K562 (cell line): ENCODE results near the gene OSBPL10. TPM values are rescaled to one million over a fixed set of nuclear protein-coding genes. Genes with fewer than 3 reads are reported as not detected.

Experiments
- ATAC-seq: fragments of 200-7000 bp; cut with Tn5 transposase; 3 replicates; pipeline ENCODE4 v1.9.1; 2020; ENCODE audit warnings: moderate library complexity
- BruUV-seq: library from RNA; stranded (reverse); fragments of 400-500 nt; replicated peaks from 2 replicates; lab custom pipeline; 2021; lab: Mats Ljungman, UMichigan
- CTCF ChIA-PET: fragments of 300-600 bp; formaldehyde crosslinking; extraction: SDS; loops from one replicate; lab custom pipeline; 2021; ENCODE audit warnings: low intra/inter-chr PET ratio; lab: Yijun Ruan, JAX
- POLR2A ChIA-PET: fragments of 300-600, 350-650 bp; sonication (Branson Sonifier 250); formaldehyde crosslinking; extraction: SDS; loops from one replicate; lab custom pipeline; 2021; ENCODE audit warnings: antibody characterized with exemption, inconsistent platforms; lab: Yijun Ruan, JAX
- DNase-seq, 4 experiments: peaks; one replicate each; pipeline versions ENCODE4 v3.0.0 to v3.0.0-alpha.2; 2011 to 2018; ENCODE audit warnings: low spot score in 3 of 4, mixed read lengths in 3 of 4; ENCODE audit errors: extremely low read depth in 1 of 4
- FAIRE-seq: peaks from 2 replicates; lab custom pipeline; 2011; peaks lifted over from hg19 to GRCh38; lab: Jason Lieb, UNC
- H2AFZ ChIP-seq: 2 replicates; pipeline ENCODE4 v1.6.0; 2011; ENCODE audit warnings: low read depth, low read length, control low read depth, inconsistent platforms
- H3K27ac ChIP-seq: fragments of 200-600 bp; 3 replicates; pipeline ENCODE4 v1.8.0; 2011; ENCODE audit warnings: low read depth, mild to moderate bottlenecking, control low read depth, inconsistent platforms, low read length, moderate library complexity, mixed read lengths; ENCODE audit errors: extremely low read depth
- H3K27me3 ChIP-seq, 2 experiments: fragments of 300-600 bp in 1 of 2; 2 replicates in 1 of 2; 3 replicates in 1 of 2; pipeline versions ENCODE4 v1.6.0 to v1.8.0; 2011; ENCODE audit warnings: inconsistent platforms in 2 of 2, low read length in 2 of 2, mild to moderate bottlenecking in 1 of 2, mixed read lengths in 1 of 2, moderate library complexity in 1 of 2; ENCODE audit not compliant: control insufficient read depth in 2 of 2, insufficient read depth in 2 of 2
- H3K36me3 ChIP-seq: fragments of 300-600 bp; 3 replicates; pipeline ENCODE4 v1.8.0; 2011; ENCODE audit warnings: mild to moderate bottlenecking, low read length, inconsistent platforms; ENCODE audit not compliant: control insufficient read depth, insufficient read depth
- H3K4me1 ChIP-seq, 2 experiments: fragments of 200-600 bp in 1 of 2; replicated peaks in 1 of 2; 2 replicates in 1 of 2; 3 replicates in 1 of 2; pipeline versions ENCODE4 v1.5.1 to v1.8.0; 2011; ENCODE audit warnings: inconsistent platforms in 2 of 2, low read length in 2 of 2, mild to moderate bottlenecking in 1 of 2, mixed read lengths in 1 of 2, moderate library complexity in 1 of 2; ENCODE audit not compliant: control insufficient read depth in 2 of 2, insufficient read depth in 2 of 2
- H3K4me2 ChIP-seq: 2 replicates; pipeline ENCODE4 v1.6.1; 2011; ENCODE audit warnings: low read length, control low read depth, inconsistent platforms, mixed read lengths; ENCODE audit not compliant: insufficient read depth
- H3K4me3 ChIP-seq: fragments of 200-600 bp; sonication (generic), shearing (Covaris generic); 2 replicates; pipeline ENCODE4 v1.5.1; 2016; ENCODE audit warnings: control low read depth, inconsistent platforms
- H3K79me2 ChIP-seq: fragments of 200-600 bp; 3 replicates; pipeline ENCODE4 v1.8.0; 2011; ENCODE audit warnings: low read length, inconsistent platforms; ENCODE audit not compliant: control insufficient read depth, insufficient read depth
- H3K9ac ChIP-seq, 2 experiments: 2 replicates each; pipeline versions ENCODE4 v1.6.0 to v1.6.1; 2011; ENCODE audit warnings: low read depth in 2 of 2, low read length in 2 of 2, control low read depth in 1 of 2, inconsistent platforms in 1 of 2, mild to moderate bottlenecking in 1 of 2, mixed read lengths in 1 of 2; ENCODE audit not compliant: insufficient read depth in 1 of 2
- H3K9me1 ChIP-seq: one replicate; pipeline ENCODE4 v1.6.0; 2011; ENCODE audit warnings: inconsistent platforms, mild to moderate bottlenecking, low read length, moderate library complexity; ENCODE audit not compliant: control insufficient read depth, insufficient read depth
- H3K9me3 ChIP-seq: replicated peaks from 2 replicates; pipeline ENCODE4 v1.5.1; 2011; ENCODE audit warnings: low read depth, low read length, inconsistent platforms; ENCODE audit not compliant: control insufficient read depth, insufficient read depth
- H4K20me1 ChIP-seq: replicated peaks from 2 replicates; pipeline ENCODE4 v1.6.1; 2011; ENCODE audit warnings: low read length, inconsistent platforms, mixed read lengths; ENCODE audit not compliant: control insufficient read depth, insufficient read depth
- BACH1 ChIP-seq: fragments of 200-800 bp; sonication (Bioruptor generic); IDR thresholded peaks from 2 replicates; pipeline ENCODE4 v1.6.1; 2016; ENCODE audit warnings: missing genetic modification characterization, missing compliant biosample characterization
- BCL6 ChIP-seq: fragments of 250-450 bp; sonication (Bioruptor Pico); IDR thresholded peaks from 2 replicates; pipeline ENCODE4 v1.4.0; 2020
- BRCA1 ChIP-seq, 2 experiments: fragments of 450-650 bp in 1 of 2; sonication (generic) in 1 of 2; formaldehyde crosslinking in 1 of 2; IDR thresholded peaks; 2 replicates each; pipeline versions ENCODE4 v1.5.0 to v1.6.1; 2017 to 2020; ENCODE audit warnings: mild to moderate bottlenecking in 1 of 2, missing genetic modification reagents in 1 of 2
- C11orf30 ChIP-seq: fragments of 450-650 bp; IDR thresholded peaks from 2 replicates; pipeline ENCODE4 v1.6.1; 2016; ENCODE audit warnings: low read depth, mild to moderate bottlenecking
- CREB1 ChIP-seq, 2 experiments: sonication (generic) in 1 of 2; formaldehyde crosslinking in 1 of 2; IDR thresholded peaks; 2 replicates each; pipeline versions ENCODE4 v1.6.1 to v1.8.0; 2012 to 2022; ENCODE audit warnings: inconsistent platforms in 1 of 2, mild to moderate bottlenecking in 1 of 2, missing genetic modification reagents in 1 of 2, moderate library complexity in 1 of 2
- KDM2B ChIP-seq: fragments of 250-450 bp; sonication (Bioruptor Pico); IDR thresholded peaks from 2 replicates; pipeline ENCODE4 v1.8.0; 2021; ENCODE audit warnings: mild to moderate bottlenecking, moderate library complexity
- MED1 ChIP-seq: sonication (generic); formaldehyde crosslinking; IDR thresholded peaks from 2 replicates; pipeline ENCODE4 v1.8.1; 2023; ENCODE audit warnings: missing genetic modification reagents, borderline replicate concordance
- MTA2 ChIP-seq: fragments of 450-650 bp; IDR thresholded peaks from 2 replicates; pipeline ENCODE4 v1.6.1; 2016; ENCODE audit warnings: low read depth
- RBM15 ChIP-seq: fragments of 200-400 bp; formaldehyde crosslinking; IDR thresholded peaks from 2 replicates; pipeline ENCODE4 v1.6.1; 2018; ENCODE audit warnings: mild to moderate bottlenecking, low read length, moderate library complexity; ENCODE audit not compliant: insufficient read depth
- RFX1 ChIP-seq: fragments of 450-650 bp; IDR thresholded peaks from 2 replicates; pipeline ENCODE4 v1.6.1; 2016; ENCODE audit warnings: mild to moderate bottlenecking, moderate library complexity
- RFX7 ChIP-seq: fragments of 250-450 bp; sonication (Bioruptor Pico); IDR thresholded peaks from 2 replicates; pipeline ENCODE4 v1.5.1; 2021; ENCODE audit warnings: mild to moderate bottlenecking
- SIRT6 ChIP-seq: IDR thresholded peaks from one replicate; pipeline ENCODE4 v1.6.1; 2012; ENCODE audit warnings: low read depth, mild to moderate bottlenecking, control low read depth, inconsistent platforms, low read length, moderate library complexity
- SREBF2 ChIP-seq: sonication (generic); formaldehyde crosslinking; IDR thresholded peaks from 2 replicates; pipeline ENCODE4 v1.4.0; 2020; ENCODE audit warnings: mild to moderate bottlenecking, missing genetic modification reagents
- TOE1 ChIP-seq, 2 experiments: fragments of 450-650 bp in 1 of 2; sonication (generic) in 1 of 2; formaldehyde crosslinking in 1 of 2; IDR thresholded peaks; 2 replicates each; pipeline versions ENCODE4 v1.7.1 to v1.8.0; 2016 to 2022; ENCODE audit warnings: borderline replicate concordance in 2 of 2, mild to moderate bottlenecking in 2 of 2, antibody characterized with exemption in 1 of 2, inconsistent platforms in 1 of 2, low read depth in 1 of 2, missing genetic modification reagents in 1 of 2, moderate library complexity in 1 of 2
- WHSC1 ChIP-seq: IDR thresholded peaks from one replicate; pipeline ENCODE4 v1.6.1; 2012; ENCODE audit warnings: low read length, control low read depth, inconsistent platforms
- WGBS: fragments of 100-300 bp; shearing (Covaris generic); methylation state at CpG from one replicate; pipeline ENCODE4 v1.1.6; 2016; ENCODE audit warnings: low coverage, mixed read lengths; ENCODE audit not compliant: insufficient coverage; ENCODE audit errors: missing lambda C conversion rate; 5-methylcytosine and 5-hydroxymethylcytosine counted together
- in situ Hi-C: fragments of 300-500 bp; cut with MboI; formaldehyde crosslinking; loops from 4 replicates; pipeline ENCODE4 v1.15.0; 2018; ENCODE audit warnings: inconsistent platforms, mixed read lengths
- intact Hi-C: fragments of 100-400 bp; cut with micrococcal nuclease; formaldehyde crosslinking; loops from 2 replicates; pipeline ENCODE4 v1.14.2; 2022
- polyA plus RNA-seq, 8 experiments: library from polyadenylated mRNA; depleted of rRNA in 4 of 8; stranded (reverse) in 5 of 8; unstranded in 3 of 8; fragments of >200 nt; fragmentation: Nextera tagmentation in 2 of 8; fragmentation: Illumina TruSeq in 1 of 8; extraction: Ambion mirVana in 2 of 8; extraction: Trizol in 1 of 8; gene quantifications; 2 replicates each; pipeline versions ENCODE4 v1.2.1 to v1.2.3, GENCODE V29; 2011 to 2014; ENCODE audit warnings: inconsistent platforms in 1 of 8, missing spikeins in 1 of 8
- total RNA-seq, 7 experiments: library from RNA; depleted of rRNA in 6 of 7; stranded (reverse); fragments of >200 nt in 6 of 7; fragmentation: Illumina TruSeq in 2 of 7; extraction: Trizol in 2 of 7; gene quantifications; 2 replicates each; pipeline versions ENCODE4 v1.2.1 to v1.2.3, GENCODE V29; 2011 to 2021; ENCODE audit warnings: low replicate concordance in 1 of 7
- TF ChIP-seq, protein P1 (sequence below): sonication (generic); formaldehyde crosslinking; IDR thresholded peaks from 2 replicates; pipeline ENCODE4 v1.8.0; 2022; ENCODE audit warnings: mild to moderate bottlenecking, missing genetic modification reagents
- TF ChIP-seq, protein P2 (sequence below): fragments of 150-350 bp; IDR thresholded peaks from 2 replicates; pipeline ENCODE4 v1.6.1; 2014; ENCODE audit warnings: low read depth, mild to moderate bottlenecking, low read length, borderline replicate concordance
- TF ChIP-seq, protein P3 (sequence below): sonication (generic); formaldehyde crosslinking; IDR thresholded peaks from 2 replicates; pipeline ENCODE4 v1.9.0; 2022; ENCODE audit warnings: mild to moderate bottlenecking, missing genetic modification reagents

The OSBPL10 gene
- total and polyA plus RNA-seq, 9 of the 15 experiments (the other 6 are each of a cell fraction or from before 2014, with no cell fraction given): 0.03 to 0.19 (median 0.14) TPM; not detected in 2

DNA sequence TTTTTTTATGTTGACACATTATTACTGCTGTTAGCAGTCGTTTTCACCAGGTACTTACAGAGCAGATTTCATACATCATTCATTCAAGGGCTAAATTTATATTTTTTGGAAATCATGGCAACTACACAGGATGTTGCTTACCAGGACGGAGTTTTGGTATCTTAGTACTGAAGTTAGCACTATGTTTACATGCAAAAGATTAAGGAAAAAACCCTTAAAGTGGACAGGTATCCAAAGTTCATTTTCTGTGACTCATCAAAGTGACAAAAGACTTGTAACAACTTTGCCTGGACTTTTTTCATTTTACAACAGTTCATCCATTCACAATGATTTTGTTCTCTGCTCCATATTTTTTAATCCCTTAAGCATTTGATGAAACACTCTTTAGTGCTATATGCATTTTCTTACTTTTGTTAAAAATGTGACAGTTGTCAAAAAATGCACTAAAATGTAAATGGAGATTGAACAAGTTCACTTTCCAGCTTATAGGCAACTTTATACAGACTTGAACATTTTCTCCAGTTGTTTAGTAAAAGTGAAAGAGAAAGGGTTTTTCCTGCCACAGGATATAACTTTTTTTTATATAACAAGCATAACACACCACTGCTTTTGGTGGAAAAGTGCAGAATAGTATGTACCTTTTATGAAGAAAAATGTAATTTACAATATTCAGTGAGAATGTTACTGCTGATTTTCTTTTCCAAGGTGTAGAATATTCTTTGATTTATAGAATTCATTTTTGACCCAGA, 344.2 kb downstream of the OSBPL10 start:
- ChIA-PET CTCF (no interaction called here), POLR2A (interaction anchor here (1.3 kb wide), 1 partner anchor 12 kb away, joined by 5 read pairs; no protein-coding TSS in a partner anchor)
- Histone ChIP-seq H2AFZ (no peak overlapping the region), H3K4me1 (no peaks in the 10 kb centered on the region), H3K4me3 (no peak overlapping the region), H4K20me1 (no peaks in the 10 kb centered on the region), H3K36me3 (peaks cover 44% of the 10 kb centered on the region), H3K9me3 (no peaks in the 10 kb centered on the region), H3K27ac (no peak overlapping the region), H3K27me3 (no peaks in the 10 kb centered on the region), H3K9ac (no peak overlapping the region), H3K9me1 (no peaks in the 10 kb centered on the region), H3K79me2 (no peaks in the 10 kb centered on the region), H3K4me2 (no peak overlapping the region)
- ATAC-seq: no peak
- BruUV-seq: TSS peak; percentile 26
- in situ Hi-C loops: no loop called here
- intact Hi-C loops: no loop called here
- WGBS: 64% methylated on average over 2 of the region's 2 CpGs
- FAIRE-seq: no peak
- no peak for DNase-seq
- TF ChIP-seq KDM2B (no peak), BACH1 (no peak), WHSC1 (no peak), MED1 (CRISPR knock-in tag) (no peak), RBM15 (no peak), MTA2 (no peak), BCL6 (CRISPR knock-in tag) (no peak), RFX7 (no peak), C11orf30 (no peak), SREBF2 (CRISPR knock-in tag) (no peak), CREB1 (IDR thresholded peaks at IDR 0.05) (no peak), CREB1 (CRISPR knock-in tag; IDR thresholded peaks at IDR 0.05) (no peak), SIRT6 (no peak), RFX1 (no peak), BRCA1 (IDR thresholded peaks at IDR 0.05) (no peak), BRCA1 (CRISPR knock-in tag; IDR thresholded peaks at IDR 0.05) (no peak), TOE1 (IDR thresholded peaks at IDR 0.05; ENCODE audit: borderline replicate concordance) (no peak), TOE1 (CRISPR knock-in tag; IDR thresholded peaks at IDR 0.05; ENCODE audit: borderline replicate concordance, low read depth) (no peak)
- TF ChIP-seq, protein P1, sequence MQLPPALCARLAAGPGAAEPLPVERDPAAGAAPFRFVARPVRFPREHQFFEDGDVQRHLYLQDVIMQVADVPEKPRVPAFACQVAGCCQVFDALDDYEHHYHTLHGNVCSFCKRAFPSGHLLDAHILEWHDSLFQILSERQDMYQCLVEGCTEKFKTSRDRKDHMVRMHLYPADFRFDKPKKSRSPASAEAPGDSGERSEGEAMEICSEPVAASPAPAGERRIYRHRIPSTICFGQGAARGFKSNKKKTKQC (CRISPR knock-in tag): no peak
- TF ChIP-seq, protein P2, sequence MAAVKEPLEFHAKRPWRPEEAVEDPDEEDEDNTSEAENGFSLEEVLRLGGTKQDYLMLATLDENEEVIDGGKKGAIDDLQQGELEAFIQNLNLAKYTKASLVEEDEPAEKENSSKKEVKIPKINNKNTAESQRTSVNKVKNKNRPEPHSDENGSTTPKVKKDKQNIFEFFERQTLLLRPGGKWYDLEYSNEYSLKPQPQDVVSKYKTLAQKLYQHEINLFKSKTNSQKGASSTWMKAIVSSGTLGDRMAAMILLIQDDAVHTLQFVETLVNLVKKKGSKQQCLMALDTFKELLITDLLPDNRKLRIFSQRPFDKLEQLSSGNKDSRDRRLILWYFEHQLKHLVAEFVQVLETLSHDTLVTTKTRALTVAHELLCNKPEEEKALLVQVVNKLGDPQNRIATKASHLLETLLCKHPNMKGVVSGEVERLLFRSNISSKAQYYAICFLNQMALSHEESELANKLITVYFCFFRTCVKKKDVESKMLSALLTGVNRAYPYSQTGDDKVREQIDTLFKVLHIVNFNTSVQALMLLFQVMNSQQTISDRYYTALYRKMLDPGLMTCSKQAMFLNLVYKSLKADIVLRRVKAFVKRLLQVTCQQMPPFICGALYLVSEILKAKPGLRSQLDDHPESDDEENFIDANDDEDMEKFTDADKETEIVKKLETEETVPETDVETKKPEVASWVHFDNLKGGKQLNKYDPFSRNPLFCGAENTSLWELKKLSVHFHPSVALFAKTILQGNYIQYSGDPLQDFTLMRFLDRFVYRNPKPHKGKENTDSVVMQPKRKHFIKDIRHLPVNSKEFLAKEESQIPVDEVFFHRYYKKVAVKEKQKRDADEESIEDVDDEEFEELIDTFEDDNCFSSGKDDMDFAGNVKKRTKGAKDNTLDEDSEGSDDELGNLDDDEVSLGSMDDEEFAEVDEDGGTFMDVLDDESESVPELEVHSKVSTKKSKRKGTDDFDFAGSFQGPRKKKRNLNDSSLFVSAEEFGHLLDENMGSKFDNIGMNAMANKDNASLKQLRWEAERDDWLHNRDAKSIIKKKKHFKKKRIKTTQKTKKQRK: no peak
- TF ChIP-seq, protein P3, sequence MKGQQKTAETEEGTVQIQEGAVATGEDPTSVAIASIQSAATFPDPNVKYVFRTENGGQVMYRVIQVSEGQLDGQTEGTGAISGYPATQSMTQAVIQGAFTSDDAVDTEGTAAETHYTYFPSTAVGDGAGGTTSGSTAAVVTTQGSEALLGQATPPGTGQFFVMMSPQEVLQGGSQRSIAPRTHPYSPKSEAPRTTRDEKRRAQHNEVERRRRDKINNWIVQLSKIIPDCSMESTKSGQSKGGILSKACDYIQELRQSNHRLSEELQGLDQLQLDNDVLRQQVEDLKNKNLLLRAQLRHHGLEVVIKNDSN: no peak
